NCI-H345 treated with DMSO at 0.1 percent for 48 hours (cell line): ENCODE results near the gene ZNF717.
A peak's percentile ranks its signal among the peaks of the same experiment; 100 is the strongest.
"Not testable (repeated sequence)": the region's sequence is repeated elsewhere in the genome, so short reads cannot be mapped to it uniquely, and the experiment has no call there.

Source experiments
- DNase-seq: peaks from one replicate; lab custom pipeline; 2025; ENCODE audit not compliant: unreplicated experiment; lab: John Stamatoyannopoulos, UW

Gene ZNF717

DNA sequence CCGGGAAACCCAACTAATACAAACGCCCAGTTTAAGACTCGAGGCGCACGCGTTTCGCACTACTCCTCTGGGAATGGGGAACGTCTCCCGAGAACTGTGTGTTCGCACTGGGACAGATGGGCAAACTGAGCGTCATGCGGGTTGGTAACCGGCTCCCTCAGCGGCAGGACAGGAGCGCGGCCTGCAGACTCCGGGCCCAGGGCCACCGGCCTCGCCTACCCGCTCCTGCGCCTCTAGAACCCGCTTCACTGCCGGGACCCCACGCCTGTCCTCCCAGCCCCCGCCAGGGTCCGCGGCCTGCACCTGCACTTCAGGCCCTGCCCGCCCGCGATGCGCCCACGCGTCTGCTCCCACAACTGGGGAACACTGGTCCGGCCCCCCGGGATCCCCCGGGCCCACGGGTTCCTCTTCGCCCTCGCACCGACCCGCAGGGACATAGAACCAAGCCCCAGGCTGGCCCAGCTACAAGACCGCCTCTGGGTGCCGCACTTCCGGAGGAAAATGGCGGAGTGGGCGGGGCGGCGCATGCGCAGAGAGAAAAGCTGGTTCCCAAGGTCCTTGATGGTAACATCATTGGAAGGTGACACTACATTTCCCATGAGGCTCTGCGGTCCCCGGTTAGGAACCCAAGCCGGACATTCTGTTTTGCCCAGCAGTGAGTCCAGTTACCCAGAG is at the start of gene ZNF717:
TSS of gene ZNF717 (minus strand) at position 469 of the 675 bp plus-strand sequence. CDS start 2,187 bp downstream, outside the sequence.
- DNase-seq, result peak; percentile 50

DNA sequence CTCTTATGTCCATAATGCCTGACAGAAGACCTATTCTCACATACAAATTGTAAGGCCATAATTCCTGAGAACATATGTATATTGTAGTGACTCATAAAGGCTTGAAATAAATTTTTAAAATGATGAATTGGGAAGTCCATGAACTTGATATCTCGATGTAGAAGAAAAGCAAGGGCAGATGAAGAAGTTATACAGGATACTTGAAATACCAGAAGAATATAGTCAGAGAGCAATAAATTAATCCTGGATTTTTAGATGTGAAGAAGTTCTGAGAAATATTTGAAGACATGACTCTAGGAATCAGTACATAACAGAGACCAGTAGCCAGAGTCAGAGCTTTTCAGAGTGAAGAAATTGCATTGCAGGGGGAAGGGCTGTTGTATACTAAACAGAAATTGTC is 45.7 kb upstream of the ZNF717 start:
- not testable (repeated sequence) for DNase-seq

DNA sequence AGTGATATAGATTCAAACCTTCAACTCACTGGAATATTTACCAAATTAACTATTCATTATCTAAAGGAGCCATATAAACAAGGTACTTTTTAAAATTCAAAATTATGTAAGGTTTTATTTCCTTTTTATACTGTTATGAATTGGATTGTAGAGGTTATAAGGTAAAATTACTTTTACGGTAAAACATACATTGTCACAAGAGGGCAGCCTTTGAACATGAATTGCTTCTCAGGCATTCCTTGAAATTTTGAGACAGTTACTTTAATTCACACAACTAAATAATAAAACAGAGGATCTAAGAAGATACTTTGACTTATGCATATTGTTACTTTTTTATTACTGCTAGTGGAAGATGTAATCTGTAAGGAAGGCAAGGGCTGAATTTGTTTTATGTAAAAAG is 32.7 kb upstream of the ZNF717 start:
- not testable (repeated sequence) for DNase-seq

DNA sequence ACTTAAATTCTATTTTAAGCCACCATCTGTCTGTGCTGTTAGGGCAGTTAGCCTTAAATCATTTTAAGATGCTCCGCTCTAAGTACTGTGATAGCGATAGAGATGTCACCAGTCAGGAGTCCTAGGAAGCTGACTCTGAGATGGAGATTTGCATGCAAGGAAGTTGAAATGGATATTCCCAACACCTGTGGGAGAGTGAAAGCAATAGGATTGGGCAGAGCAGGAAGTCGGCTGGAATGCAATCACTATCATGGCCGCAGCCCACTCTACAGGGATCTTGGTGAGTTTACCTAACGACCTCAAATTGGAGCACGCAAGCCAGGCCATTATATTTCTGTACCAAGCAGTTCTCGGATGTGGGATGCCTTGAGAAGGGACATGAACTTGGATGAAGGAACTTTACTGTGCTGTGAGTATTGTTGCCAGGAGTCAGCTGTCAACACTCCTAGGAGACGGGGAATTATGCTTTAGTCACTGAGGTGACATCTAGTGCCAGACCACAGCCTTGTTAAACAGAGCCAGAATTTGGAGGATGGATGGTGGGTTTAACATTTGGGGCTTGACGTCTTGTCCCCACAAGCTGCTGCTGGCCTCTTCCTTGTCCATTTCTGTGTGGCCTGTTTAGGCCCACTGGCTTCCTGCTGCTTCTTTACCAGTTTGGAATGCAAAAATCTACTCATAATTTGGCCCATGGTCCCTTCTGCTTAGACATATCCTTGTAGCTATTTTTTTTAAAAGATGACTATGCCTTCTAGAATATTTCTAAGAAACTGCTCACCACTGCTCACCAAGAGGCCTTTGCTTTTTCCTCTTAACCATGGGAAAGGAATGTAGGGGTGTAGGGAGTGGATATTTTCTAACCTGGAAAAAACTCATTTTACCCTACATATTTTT is 31.2 kb upstream of the ZNF717 start:
- not testable (repeated sequence) for DNase-seq

DNA sequence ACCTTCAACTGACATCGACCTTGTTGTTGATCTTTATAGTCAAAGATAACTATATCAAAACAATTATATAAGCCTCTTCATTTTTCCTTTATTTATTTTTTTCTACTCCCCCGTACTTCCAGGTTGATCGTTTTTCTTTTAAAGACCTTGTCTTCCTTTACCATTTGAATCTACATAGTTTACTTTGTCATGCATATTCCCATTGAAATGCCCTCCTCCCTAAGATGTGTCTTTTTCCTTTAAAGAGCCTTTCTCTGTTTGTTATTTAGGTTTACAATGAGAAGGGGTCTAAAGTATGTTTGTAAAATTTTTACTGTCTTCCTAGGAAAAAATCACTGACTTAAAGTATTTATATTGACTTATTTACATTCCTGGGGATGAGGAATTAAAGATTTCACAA is 29.4 kb upstream of the ZNF717 start:
- no peak for DNase-seq

DNA sequence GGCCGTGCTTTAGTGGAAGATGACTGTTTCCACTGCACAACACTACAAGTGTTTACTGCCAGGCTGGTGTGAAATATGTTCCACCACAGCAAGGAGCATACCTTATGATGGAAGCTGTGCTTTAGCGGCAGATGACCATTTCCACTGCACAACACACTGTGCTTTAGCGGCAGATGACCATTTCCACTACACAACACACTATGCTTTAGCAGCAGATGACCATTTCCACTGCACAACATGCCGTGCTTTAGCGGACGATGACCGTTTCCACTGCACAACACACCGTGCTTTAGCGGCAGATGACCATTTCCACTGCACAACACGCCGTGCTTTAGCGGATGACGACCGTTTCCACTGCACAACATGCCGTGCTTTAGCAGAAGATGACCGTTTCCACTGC is 2.8 kb downstream of the ZNF717 start:
- no peak for DNase-seq

DNA sequence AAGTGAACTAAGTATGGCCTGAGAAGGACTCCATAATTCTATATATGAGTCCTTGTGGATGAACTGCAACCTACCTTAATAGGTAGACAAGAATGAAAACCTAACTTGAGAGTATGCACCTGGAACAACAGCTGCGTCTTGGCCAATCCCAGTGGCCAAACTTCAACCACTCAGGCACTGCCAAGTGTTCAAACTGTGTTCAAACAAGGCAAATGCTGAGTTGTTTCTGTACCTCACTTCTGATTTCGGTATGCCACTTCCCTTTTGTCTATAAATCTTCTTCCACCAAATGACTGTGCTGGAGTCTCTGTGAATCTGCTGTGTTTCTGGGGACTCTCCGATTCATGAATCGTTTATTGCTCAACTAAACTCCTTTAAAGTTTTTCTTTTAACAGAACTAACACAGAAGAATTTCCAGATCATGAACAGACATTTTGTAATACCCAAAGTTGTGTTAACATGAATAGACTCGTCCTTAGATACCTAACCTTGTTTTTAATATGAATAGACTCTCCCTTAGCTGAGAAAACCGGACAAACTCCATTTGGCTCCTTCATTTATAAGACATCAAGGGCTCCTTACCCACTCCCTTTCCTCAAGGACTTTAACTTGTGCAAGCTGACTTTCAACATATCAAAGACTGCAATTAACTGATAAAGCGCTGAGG is 4.1 kb downstream of the ZNF717 start:
- no peak for DNase-seq

DNA sequence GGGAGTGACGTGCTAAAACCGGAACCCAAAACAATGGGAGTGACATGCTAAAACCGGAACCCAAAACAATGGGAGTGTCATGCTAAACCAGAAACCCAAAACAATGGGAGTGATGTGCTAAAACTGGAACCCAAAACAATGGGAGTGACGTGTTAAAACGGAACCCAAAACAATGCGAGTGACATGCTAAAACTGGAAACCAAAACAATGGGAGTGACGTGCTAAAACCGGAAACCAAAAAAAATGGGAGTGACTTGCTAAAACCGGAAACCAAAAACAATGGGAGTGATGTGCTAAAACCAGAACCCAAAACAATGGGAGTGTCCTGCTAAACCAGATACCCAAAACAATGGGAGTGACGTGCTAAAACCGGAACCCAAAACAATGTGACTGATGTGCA is 7.6 kb downstream of the ZNF717 start:
- not testable (repeated sequence) for DNase-seq

DNA sequence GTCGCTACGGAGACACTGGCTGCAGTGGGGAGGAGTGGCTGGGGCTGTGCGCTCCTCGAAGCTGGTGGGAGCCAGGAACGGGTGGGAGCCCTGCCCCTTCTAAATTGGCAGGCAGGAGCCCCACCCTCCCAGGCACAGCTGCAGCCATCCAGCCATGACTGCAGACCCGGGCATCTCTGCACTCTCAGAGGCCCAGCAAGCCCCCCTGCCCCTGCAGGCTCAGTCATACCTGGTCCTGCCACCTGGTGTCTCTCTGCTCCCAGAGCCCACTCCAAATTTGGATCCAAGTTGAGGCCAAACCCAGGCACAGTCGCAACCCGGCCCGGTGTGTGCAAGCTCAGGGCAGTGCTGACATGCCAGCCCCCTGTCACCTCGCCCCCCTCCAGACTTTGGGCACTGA is 13.7 kb downstream of the ZNF717 start:
- DNase-seq, result not testable (repeated sequence)

DNA sequence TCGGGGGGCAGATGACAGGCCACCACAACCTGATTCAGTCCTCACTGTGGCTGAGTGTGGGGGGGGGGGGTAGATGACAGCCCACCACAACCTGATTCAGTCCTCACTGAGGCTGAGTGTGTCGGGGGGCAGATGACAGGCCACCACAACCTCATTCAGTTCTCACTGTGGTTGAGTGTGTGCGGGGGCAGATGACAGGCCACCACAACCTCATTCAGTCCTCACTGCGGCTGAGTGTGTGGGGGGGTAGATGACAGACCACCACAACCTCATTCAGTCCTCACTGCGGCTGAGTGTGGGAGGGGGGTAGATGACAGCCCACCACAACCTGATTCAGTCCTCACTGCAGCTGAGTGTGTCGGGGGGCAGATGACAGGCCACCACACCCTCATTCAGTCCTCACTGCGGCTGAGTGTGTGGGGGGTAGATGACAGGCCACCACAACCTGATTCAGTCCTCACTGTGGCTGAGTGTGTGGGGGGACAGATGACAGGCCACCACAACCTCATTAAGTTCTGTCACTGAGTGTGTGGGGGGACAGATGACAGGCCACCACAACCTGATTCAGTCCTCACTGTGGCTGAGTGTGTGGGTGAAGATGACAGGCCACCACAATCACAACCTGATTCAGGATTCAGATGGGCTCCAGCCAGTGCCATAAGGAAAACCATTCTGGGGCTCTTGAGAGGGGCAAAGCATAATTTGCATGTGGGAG is 16.9 kb downstream of the ZNF717 start:
- DNase-seq, result no peak

DNA sequence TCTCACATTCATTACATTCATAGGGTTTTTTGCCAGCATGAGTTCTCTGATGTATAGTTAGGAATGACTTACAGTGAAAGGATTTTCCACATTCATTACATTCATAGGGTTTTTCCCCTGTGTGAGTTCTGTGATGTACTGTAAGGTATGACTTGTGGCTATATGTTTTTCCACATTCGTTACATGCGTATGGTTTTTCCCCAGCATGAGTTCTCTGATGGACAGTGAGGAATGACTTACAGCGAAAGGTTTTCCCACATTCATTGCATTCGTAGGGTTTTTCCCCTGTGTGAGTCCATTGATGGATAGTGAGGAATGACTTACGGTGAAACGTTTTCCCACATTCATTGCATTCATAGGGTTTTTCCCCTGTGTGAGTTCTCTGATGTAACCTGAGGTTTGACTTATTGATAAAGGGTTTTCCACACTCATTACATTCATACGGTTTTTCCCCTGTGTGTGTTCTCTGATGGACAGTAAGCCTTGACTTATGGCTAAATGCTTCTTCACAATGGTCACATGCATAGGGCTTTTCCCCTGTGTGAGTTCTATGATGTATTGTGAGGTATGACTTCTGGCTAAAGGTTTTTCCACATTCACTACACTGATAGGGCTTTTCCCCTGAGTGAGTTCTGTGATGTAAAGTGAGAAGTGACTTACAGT is 47.4 kb downstream of the ZNF717 start:
- DNase-seq, result no peak

DNA sequence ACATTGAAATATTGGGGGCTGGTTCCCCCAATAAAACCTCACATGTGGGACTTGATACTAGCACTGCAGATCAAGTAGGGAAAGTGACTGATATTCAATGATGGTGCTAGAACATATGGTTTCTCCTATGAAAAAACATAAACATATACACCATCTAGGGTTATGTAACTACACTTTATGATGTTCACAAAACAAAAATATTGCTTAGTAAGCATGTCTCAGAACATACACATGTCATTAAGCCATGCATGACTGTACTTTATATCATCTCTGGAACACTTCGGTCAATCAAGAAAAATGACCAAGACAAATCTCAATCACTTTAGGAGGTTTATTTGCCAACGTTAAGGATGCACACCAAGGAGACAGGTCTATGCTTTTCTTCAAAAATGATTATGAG is 57.4 kb downstream of the ZNF717 start:
- no peak for DNase-seq

DNA sequence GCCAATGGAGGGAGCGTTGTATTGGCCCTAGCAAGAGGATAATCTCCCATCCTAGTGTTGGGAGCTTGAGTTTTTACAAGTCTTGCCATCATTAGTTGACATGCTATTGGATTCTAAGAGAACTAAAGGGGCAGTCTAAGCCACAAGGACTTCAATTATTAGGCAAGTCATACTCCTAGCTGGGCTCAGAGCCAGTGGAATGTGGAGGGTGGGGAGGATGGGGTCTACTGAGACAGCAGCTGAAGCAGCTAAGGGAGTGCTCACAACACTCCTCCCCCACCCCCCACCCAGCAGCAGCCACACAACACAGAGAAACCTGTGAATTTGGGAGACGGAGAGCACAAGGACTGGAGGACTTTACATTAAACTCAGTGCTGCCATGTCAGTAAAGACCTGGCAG is 93.3 kb downstream of the ZNF717 start:
- DNase-seq, result no peak

DNA sequence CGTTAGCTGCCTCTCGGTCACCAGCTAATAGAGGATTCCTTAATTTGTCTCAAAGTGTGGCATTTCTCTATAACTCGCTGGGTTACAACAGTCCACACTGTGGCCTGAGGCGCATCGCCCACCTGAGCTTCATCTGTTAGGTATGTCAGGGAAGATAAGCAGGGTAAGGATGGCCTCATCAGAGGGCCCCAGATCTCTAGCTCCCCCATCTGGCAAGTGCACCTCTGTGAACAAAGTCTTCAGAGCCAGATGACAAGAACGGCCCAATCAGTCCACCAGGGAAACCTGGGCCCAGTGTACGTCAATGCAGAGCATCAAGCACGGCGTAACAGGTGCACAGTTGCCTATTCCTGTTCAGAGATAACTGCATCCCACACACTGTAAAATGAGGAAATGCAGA is 98.0 kb downstream of the ZNF717 start:
- DNase-seq, result no peak
